GM21367 (cell line): ENCODE data around the gene SLC12A9.

Experiments used
- ATAC-seq: cut with Tn5 transposase; IDR thresholded peaks from one replicate; pipeline ENCODE4 v1.9.1; 2021; ENCODE audit not compliant: unreplicated experiment

SLC12A9 gene

GRCh38 chr7:100882201-100882600 is 29.7 kb downstream of the SLC12A9 start:
- no peak for ATAC-seq

GRCh38 chr7:100882785-100883526 is 30.4 kb downstream of the SLC12A9 start:
- no peak for ATAC-seq

- ATAC-seq, result no peak
Observed at GRCh38 chr7:100884736-100885439, 32.4 kb downstream of the SLC12A9 start.

GRCh38 chr7:100885440-100886141 is 33.1 kb downstream of the SLC12A9 start:
- ATAC-seq, result no peak

- ATAC-seq, result no peak
Observed at GRCh38 chr7:100886142-100886935, 33.8 kb downstream of the SLC12A9 start.

- ATAC-seq, result no peak
Observed at GRCh38 chr7:100886936-100887515, 34.5 kb downstream of the SLC12A9 start.

GRCh38 chr7:100887516-100888290 is 35.2 kb downstream of the SLC12A9 start:
- ATAC-seq, result peak; percentile 34

GRCh38 chr7:100888291-100888987 is 35.9 kb downstream of the SLC12A9 start:
- ATAC-seq, result no peak

GRCh38 chr7:100888988-100889750 is 36.7 kb downstream of the SLC12A9 start, which contains the start of gene UFSP1:
Gene UFSP1 (minus strand): TSS chr7:100889715. CDS start chr7:100889271, 444 bp downstream.
- peak; percentile 9 for ATAC-seq

- ATAC-seq, result no peak
Observed at GRCh38 chr7:100890653-100891567, 38.4 kb downstream of the SLC12A9 start.

GRCh38 chr7:100891568-100892247 is 39.2 kb downstream of the SLC12A9 start:
- ATAC-seq, result no peak

GRCh38 chr7:100892364-100893317 is 40.1 kb downstream of the SLC12A9 start:
- ATAC-seq, result no peak

- ATAC-seq, result no peak
Observed at GRCh38 chr7:100893318-100893895, 40.9 kb downstream of the SLC12A9 start.

GRCh38 chr7:100893910-100894721 is 41.6 kb downstream of the SLC12A9 start:
- no peak for ATAC-seq
